ENCODE measurements around the gene SUN5.
"Not testable (repeated sequence)": the region's sequence is repeated elsewhere in the genome, so short reads cannot be mapped to it uniquely, and the experiment has no call there.

SUN5 gene, protein sequence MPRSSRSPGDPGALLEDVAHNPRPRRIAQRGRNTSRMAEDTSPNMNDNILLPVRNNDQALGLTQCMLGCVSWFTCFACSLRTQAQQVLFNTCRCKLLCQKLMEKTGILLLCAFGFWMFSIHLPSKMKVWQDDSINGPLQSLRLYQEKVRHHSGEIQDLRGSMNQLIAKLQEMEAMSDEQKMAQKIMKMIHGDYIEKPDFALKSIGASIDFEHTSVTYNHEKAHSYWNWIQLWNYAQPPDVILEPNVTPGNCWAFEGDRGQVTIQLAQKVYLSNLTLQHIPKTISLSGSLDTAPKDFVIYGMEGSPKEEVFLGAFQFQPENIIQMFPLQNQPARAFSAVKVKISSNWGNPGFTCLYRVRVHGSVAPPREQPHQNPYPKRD

DNA sequence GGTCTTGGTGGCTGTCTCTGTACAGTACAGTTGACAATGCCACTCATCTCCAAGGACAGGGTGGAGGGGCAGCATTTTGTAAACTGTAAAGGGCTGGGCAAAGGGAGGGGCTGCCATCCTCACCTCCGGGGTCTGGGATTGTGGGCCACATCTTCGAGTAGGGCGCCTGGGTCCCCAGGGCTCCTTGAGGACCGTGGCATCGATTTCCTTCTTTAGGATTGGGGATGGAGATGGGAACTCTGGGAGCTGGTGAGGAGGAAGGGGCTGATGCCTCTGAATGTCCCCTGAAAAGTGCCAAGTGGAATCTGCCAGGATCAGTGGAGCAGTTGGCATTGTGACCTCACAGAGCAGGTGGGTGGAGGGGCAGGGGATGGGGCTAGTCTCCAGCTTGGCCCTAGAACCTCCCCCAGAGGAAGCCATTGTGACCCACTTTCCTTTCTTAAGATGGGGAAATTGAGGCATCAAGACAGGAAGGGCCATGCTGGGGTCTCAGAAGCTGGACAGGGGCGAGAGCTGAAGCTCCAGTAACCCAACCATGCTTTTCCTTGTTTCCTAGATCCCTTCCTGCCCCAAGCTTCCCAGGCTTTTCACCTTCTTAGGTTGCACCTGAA lies at the start of gene SUN5:
SUN5 (minus strand) TSS at position 293 of the 611 bp plus-strand sequence; CDS start at position 200, 93 bp downstream.
- no peak for DNase-seq

DNA sequence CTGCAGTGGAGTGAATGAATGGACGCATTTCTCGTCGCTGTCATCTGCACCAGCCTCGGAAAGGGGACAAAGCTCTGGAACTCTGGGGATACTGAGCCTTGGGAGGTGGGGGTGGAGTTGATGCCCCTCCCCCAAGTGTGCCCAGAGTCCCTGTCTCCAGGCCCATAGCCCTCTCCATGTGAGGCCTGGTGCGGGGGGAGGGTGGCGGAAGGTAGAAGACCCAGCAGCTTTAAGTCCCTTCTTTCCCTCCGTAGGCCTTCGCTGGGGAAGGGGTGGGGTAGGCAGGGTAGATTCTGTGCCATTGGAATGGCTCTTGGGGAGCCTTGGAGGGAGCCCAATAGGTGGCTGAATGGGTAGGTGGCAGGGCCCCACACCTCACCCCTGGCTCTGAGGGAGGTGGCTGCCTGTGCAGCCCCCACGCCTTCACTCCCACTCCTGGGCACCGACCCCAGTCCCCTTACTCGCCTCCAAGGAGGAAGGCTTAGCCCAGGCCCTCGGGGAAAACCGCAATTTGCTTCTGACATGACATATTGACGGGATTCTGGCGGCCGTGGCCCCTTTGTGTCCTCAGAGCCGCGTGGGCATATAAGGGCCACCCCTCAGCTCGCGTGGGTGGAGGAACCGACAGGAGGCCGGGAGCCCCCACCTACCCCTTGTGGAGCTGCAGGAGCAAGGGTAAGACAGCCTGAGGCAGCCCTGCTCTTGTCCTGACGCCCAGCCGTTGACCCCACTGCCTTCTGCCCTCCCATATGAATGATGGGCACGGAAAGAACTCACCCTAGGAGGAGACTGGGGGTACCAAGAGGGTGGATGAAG lies 49.3 kb upstream of the SUN5 start, which contains the start of gene BPIFB3:
BPIFB3 (plus strand) TSS at position 613 of the 816 bp plus-strand sequence. CDS start 1,533 bp downstream, outside the sequence.
- DNase-seq, result no peak

DNA sequence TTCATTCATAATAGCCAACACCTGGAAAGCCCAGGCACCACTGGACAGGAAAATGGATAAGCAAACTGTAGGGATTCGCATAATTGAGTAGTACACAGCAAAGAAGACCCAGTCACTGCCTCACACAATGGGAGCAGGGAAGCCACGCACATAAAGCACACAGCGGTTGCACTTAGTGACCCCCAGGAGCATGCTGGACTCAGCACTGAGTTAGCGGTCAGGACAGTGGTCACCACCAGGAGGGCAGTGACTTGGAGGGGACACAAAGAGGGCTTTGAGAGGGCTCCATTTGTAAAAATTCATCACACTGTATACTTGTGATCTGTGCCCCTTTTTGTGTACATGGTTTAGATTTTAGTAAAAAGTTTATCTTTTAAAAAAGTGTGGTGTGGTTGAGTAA lies 47.1 kb upstream of the SUN5 start:
- DNase-seq, result no peak

DNA sequence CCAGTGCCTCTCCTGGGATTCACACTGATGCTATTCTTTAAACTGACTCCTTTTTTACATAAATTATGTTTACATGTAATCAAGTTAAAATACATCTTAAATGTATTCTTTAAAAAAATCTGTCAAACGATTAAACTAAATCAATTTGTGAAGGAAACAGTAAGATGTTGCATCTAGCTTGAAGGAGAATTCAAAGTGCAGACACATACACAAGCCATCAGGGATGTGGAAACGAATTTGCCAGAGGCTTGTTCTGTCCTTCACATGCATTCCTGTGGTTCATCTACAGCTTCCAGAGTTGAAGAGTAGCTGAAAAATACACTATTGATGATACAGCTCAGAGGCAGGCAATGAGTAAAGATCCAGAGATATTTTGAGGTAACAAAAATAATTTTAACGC lies 42.2 kb upstream of the SUN5 start:
- no peak for DNase-seq

DNA sequence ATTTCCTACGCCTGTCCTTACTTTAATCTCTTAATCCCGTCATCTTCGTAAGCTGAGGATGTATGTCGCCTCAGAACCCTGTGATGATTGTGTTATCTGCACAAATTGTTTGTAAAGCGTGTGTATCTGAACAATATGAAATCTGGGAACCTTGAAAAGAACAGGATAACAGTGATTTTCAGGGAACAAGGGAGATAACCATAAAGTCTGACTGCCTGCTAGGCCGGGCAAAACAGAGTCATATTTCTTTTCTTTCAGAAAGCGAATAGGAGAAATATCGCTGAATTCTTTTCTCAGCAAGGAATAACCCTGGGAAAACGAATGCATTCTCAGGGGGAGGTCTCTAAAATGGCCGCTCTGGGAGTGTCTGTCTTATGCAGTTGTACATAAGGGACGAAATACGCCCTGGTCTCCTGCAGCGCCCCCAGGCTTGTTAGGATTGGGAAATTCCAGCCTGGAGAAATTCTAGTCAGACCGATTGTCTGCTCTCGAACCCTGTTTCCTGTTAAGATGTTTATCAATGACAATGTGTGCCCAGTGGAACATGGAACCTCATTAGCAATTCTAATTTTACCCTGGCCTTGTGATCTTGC lies 41.0 kb upstream of the SUN5 start:
- DNase-seq, result not testable (repeated sequence)

DNA sequence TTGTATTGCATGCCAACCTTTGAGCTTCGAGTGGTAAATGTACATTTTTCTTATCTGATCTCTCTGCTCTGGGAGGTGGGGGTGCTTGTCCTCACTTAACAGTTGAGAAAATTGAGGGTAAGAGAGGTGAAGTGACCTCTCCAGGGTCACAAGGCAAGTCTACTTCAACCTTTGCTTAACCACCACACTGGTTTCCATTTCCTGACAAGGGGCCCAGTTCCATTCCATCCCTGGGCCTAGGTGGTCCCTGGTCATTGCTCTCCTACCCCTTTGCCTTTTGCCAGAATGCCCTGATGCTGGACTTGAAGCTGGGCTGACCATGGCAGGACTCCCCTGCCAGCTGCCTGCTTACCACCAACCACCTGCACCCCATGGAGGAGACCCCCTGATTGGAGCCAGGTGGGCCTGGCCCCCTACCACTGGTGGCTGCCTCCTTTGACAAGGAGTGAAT lies 39.5 kb upstream of the SUN5 start:
- DNase-seq, result no peak

DNA sequence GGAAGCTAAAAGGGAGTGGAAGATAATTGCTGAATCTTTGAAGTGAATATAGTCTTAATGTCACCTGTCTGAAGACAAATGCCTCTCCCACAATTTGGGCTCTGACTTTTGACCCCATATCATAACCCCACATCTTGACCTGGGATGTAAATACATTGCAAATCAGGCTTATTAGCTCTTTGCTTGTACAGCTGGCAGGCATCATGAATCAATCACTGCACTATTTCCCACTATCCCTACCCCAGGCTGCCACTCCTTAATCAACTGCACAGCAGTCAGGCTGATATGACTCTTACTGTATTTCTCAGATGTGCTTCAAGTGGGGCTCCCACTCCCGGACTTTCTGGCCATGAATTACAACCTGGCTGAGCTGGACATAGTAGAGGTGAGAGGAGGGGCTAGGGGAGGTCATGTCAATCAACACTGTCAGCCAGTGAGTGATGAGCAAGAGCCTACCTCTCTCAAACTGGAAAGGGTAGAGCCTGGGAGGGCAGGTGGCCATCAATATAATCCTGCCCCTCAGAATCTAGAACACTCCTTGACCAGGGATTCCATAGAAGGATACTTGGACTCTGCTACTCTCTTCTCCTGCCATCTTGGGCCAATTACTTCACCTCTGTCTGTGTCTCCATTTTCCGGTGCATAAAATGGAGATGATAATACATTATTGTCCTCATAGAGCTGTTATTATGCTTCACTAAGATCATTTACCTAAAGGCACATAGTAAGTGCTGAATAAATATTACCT lies 38.9 kb upstream of the SUN5 start:
- DNase-seq, result no peak

DNA sequence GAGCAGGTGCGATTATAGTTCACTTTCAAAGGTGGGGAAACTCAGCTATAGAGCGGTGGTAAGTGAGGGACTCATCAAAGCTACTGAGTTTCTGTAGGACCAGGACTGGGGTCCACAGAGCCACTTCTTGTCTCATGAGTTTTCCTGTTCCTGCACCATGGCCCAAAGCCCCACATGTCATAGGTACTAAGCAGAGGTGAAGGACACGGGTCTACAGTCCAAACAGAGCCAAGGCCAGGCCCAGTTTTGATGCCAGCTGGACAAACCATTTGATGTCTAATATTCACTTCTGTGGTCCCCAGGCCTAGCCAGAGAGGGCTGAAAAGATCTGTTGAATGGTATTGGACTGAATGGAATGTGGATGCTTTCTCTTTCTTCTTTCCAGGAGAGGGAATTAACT lies 38.2 kb upstream of the SUN5 start:
- no peak for DNase-seq

DNA sequence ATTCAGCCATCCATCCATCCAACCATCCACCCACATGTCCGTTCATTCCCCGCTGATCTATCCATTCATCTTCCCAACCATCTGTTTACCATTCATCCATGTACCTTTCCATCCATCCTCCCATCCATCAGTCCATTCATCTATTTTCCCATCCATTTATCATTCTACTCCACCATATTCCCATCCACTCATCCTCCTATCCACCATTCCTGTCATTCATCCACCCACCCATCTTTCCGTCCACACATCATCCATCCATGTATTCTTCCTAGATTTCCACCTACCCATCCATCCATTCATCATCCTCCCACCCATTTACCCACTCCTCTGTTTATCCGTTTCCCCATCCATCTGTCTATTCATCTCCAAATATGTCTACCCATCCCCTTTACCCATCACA lies 34.0 kb upstream of the SUN5 start:
- DNase-seq, result no peak

DNA sequence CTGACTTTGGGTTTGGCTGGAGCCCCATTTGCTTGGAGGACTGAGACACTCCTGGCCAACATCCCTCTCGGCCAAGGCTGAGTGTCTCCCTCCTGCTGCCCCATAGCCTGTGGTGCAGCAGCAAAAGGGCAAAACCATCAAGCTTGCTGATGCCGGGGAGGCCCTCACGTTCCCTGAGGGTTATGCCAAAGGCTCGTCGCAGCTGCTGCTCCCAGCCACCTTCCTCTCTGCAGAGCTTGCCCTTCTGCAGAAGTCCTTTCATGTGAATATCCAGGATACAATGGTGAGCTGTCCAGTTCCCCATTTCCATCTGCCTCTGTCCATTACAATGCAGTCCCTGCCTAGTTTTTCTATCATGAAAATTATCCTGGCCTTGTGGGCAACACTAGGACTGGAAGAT lies 33.2 kb upstream of the SUN5 start:
- no peak for DNase-seq

DNA sequence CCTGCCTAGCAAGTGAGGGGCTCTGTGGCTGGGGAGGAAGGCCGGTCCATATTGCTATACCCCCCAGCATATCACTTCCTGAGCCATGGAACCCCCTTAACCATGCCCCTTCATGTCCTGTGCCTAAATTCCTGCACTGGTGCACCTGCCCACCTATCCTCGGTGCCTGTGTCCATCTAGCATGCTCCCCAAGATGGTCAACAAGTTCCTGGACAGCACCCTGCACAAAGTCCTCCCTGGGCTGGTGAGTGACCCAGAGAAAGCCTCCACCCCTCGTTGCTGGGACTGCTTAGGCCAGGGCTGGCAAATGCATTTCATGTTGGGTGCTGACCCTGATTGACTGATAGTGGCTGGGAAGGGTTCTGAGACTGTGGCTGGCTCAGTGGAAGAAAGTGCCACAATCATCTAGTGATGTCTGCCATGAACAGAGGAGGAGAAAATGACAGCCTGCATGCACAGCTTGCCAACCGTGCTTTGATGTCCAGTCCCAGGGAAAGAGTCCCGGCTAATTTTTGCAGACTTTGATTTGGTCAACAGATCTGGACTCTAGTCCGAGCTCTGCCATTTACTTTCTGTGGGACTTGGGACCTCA lies 30.8 kb upstream of the SUN5 start:
- DNase-seq, result no peak

DNA sequence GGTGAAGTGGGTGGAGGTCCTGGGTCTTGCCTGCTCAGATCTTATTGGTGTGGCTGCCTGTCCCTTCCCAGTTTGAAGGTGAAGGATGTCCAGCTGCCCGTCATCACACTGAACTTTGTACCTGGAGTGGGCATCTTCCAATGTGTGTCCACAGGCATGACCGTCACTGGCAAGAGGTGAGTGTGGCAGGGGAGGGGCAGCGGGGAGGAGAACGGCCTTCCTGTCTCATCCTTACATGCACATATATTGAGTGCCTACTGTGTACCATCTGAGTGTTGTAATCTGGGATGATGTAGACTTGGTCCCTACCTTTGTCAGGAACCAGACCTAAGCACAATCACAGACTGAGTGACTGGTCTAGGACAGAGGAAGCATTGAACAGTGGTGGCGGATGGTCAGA lies 29.9 kb upstream of the SUN5 start:
- DNase-seq, result no peak

DNA sequence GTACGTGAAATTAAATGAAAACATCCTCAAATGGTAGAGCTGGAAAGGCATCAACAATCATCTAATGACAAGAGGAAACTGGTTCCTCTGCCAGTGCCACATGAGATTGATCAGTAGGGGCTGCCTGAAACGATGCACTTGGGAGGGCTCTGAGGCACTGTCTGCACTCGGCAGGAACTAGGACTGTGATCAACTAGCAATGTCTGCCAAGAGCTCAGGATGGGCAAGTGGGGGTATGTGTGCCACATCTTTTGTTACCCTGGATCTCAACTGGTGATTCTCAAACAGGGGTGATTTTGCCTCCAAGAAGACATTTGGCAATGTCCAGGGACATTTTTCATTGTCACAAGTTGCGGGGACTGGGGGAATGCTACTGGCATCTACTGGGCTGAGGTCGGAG lies 29.1 kb upstream of the SUN5 start:
- DNase-seq, result no peak

DNA sequence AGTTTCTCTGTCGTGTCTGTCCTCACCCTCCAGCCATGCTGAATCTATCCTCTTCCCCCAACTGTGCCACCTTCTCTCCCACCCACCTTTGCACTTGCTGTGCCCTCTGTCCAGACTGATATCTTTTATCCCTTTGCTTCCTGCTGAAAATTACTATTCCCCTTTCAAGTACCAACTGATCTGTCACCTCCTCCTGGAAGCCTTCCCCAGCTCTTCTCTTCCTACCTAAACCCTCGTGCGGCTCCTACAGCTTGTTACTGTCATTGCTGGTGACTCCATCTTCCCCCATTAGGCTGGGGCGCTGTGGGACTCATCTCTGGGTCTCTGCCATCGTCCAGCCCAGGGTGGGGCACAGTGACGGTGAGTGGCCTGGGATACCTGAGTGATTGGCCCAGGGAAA lies 28.3 kb upstream of the SUN5 start:
- no peak for DNase-seq

DNA sequence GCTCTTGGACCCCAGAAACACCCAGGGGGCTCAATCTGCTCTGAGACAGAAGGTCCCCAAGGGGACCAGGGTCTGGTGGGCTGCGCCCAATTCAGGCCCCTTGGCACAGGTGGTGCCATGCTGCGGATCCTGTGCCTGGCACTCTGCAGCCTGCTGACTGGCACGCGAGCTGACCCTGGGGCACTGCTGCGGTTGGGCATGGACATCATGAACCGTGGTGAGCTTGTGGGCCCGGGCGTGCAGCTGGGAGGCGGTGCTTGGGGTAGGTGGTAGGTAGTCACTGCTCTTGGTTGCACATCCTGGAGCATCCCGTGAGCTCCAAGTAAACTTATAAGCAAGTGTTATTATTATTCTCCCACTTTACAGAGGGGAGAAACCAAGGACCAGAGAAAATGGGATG lies 27.3 kb upstream of the SUN5 start, which contains the start of gene BPIFB6:
BPIFB6 (plus strand) TSS at position 118 of the 400 bp plus-strand sequence; CDS start at position 118, 0 bp downstream.
- no peak for DNase-seq

DNA sequence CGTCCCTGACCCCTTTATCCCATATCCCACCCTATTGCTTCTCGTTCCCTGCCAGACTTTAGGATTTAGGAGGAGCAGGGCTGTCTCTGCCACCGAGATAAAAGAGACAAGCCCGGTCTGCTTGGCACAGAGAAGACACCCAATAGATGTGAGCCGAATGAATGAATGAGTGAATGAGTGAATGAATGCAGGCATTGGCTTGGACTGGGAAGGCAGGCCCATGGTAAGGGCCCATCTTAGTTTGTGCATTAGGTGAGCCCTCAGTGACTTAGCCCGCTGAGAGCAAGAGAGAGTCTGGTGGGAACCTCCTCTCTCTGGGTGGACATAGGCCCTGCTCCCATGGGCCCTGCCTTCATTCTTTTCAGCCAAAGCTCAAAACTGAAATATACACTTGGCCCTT lies 26.3 kb upstream of the SUN5 start:
- DNase-seq, result no peak

DNA sequence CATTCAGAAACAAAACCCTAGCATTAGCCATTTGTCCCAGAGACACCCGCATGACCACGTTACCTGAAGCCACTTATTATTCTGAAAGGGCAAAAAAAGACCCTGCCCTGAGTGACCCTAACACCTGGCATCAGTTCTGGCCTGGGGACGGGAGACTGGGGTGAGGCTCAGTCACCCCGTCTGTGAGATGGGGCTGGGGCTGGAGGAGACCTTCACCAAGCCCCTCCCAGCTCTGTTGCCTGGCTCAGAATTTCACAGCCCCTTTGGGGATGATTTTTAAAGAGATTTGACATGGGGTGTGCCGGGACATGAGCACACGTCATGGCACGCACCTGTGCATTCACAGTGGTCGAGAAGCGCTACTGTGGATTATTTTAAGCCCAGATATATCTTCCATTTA lies 25.8 kb upstream of the SUN5 start:
- no peak for DNase-seq

DNA sequence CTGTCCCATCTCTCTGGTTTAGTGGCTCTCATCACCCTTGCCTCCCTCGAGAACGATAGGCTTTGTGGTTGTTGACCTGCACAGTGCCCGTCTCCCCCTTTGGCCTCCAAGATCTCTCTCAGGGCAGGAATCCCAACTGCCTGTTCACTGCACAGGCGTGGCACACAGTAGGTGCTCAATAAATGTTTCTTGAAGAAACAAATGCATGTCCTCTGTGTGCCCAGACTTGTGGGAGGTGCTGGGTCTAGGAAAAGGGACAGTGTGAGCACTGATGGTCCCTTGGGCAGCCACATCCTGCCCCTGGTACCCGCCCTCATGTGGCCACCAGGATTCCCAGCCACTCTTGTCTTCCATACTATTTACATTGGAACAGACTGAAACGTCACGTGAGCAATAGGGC lies 24.6 kb upstream of the SUN5 start:
- DNase-seq, result no peak

DNA sequence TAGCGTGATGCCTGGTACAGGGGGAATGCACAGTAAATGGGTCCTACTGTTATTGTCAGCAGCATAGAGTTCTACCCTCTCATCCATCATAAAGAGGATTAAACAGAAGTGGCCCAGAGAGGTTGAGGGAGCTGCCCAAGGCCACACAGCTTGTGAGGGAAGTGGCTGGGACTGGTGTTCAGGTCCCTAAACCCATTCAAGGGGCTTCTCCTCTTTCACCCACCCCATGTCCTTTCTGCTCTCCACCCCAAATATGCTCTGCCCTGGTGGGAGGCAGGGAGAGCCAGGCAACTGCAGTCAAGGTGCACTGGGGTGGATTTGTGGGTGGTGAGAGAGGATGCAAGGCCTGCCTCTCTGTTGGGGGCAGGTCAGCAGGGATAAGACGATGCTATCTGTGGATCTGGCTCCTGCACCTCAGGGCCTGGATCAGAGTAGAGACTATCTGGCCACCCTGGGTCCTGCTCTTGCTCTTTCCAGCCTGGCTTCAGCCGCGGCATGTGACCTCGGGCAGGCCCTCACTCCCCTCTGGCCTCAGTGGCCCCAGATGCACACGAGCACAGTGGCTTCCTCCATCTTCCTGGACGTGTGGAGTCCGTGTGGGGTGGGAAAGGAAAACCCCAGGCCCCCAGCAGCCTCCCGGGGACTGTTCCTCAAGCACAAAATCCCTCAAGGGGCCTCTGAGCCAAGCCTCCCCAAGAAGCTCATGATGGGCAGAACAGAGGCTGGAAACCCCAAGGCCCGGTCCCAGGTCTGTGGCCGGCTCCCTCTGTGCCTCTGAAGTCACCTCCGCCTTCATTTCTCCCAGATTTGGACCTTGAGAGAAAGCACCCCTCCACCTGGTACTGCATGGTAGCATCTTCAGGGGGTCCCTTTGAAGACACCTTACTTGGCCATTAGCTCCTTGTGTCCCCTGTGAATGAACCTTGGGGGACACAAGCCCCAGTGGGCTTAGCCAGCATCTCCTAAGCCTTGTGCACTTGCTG lies 23.8 kb upstream of the SUN5 start:
- no peak for DNase-seq
